SK-N-SH (cell line): Measurements from ENCODE around the gene FALEC. TPM values are rescaled to one million over a fixed set of nuclear protein-coding genes. Genes with fewer than 3 reads are reported as not detected.

Experiments
- CTCF ChIA-PET: fragments of 300-600, 350-600 bp; formaldehyde crosslinking; extraction: SDS; loops from one replicate; lab custom pipeline; 2021; lab: Yijun Ruan, JAX
- POLR2A ChIA-PET: fragments of 350-600 bp; sonication (Branson Sonifier 250); formaldehyde crosslinking; extraction: SDS; loops from one replicate; lab custom pipeline; 2020; ENCODE audit warnings: antibody characterized with exemption, inconsistent platforms; lab: Yijun Ruan, JAX
- DNase-seq: peaks from one replicate; pipeline ENCODE4 v3.0.0; 2012
- H2AFZ ChIP-seq: fragments of 200-600 bp; sonication (generic); 2 replicates; pipeline ENCODE4 v1.8.1; 2016; ENCODE audit warnings: antibody characterized with exemption, mild to moderate bottlenecking, low read depth
- H3F3A ChIP-seq: fragments of 200-600 bp; sonication (generic); replicated peaks from 2 replicates; pipeline ENCODE3; 2016; ENCODE audit warnings: antibody characterized with exemption, mild to moderate bottlenecking; ENCODE audit not compliant: insufficient read depth
- H3K27ac ChIP-seq, 2 experiments: fragments of 200-500 bp in 1 of 2; fragments of 200-600 bp in 1 of 2; sonication (Bioruptor generic) in 1 of 2; sonication (generic), shearing (Covaris generic) in 1 of 2; 2 replicates each; pipeline versions ENCODE4 v1.5.1 to v1.6.1; 2014 to 2016; ENCODE audit warnings: low read depth in 2 of 2, inconsistent platforms in 1 of 2, low read length in 1 of 2, mild to moderate bottlenecking in 1 of 2, mixed read lengths in 1 of 2
- H3K27me3 ChIP-seq: fragments of 200-600 bp; sonication (generic), shearing (Covaris generic); 2 replicates; pipeline ENCODE4 v1.6.1; 2016; ENCODE audit warnings: mixed run types; ENCODE audit not compliant: insufficient read depth
- H3K36me3 ChIP-seq, 2 experiments: fragments of 200-500 bp in 1 of 2; fragments of 200-600 bp in 1 of 2; sonication (Bioruptor generic) in 1 of 2; sonication (generic) in 1 of 2; replicated peaks in 1 of 2; 2 replicates each; pipeline versions ENCODE3 to v1.5.1; 2014 to 2016; ENCODE audit warnings: low read length in 1 of 2, mild to moderate bottlenecking in 1 of 2; ENCODE audit not compliant: insufficient read depth in 2 of 2, control insufficient read depth in 1 of 2
- H3K4me1 ChIP-seq, 2 experiments: fragments of 200-500 bp in 1 of 2; fragments of 200-600 bp in 1 of 2; sonication (Bioruptor generic) in 1 of 2; sonication (generic), shearing (Covaris generic) in 1 of 2; 2 replicates each; pipeline versions ENCODE4 v1.5.1 to v1.6.1; 2014 to 2016; ENCODE audit warnings: low read depth in 1 of 2, low read length in 1 of 2, mixed run types in 1 of 2; ENCODE audit not compliant: insufficient read depth in 2 of 2, control insufficient read depth in 1 of 2
- H3K4me2 ChIP-seq: fragments of 200-600 bp; sonication (generic), shearing (Covaris generic); 2 replicates; pipeline ENCODE4 v1.6.1; 2017; ENCODE audit warnings: mixed run types
- H3K4me3 ChIP-seq, 2 experiments: fragments of 200-500 bp in 1 of 2; fragments of 200-600 bp in 1 of 2; sonication (Bioruptor generic) in 1 of 2; sonication (generic), shearing (Covaris generic) in 1 of 2; 2 replicates each; pipeline versions ENCODE4 v1.5.1 to v1.8.1; 2014 to 2016; ENCODE audit warnings: low read depth in 2 of 2, inconsistent platforms in 1 of 2, low read length in 1 of 2, mild to moderate bottlenecking in 1 of 2, mixed read lengths in 1 of 2, moderate library complexity in 1 of 2
- H3K79me2 ChIP-seq: fragments of 200-600 bp; sonication (generic); 2 replicates; pipeline ENCODE4 v1.8.1; 2017; ENCODE audit warnings: mild to moderate bottlenecking; ENCODE audit not compliant: insufficient read depth
- H3K9ac ChIP-seq: fragments of 200-600 bp; sonication (generic); 2 replicates; pipeline ENCODE4 v1.6.1; 2017; ENCODE audit warnings: mixed run types
- H3K9me2 ChIP-seq: fragments of 200-600 bp; sonication (generic); 2 replicates; pipeline ENCODE4 v1.6.1; 2017; ENCODE audit warnings: mixed run types
- H3K9me3 ChIP-seq: fragments of 200-600 bp; sonication (generic); 2 replicates; pipeline ENCODE4 v1.6.1; 2017; ENCODE audit warnings: mixed run types, mild to moderate bottlenecking, moderate library complexity
- H4K20me1 ChIP-seq: fragments of 200-600 bp; sonication (generic); 2 replicates; pipeline ENCODE4 v1.6.1; 2017; ENCODE audit warnings: mild to moderate bottlenecking, mixed run types; ENCODE audit not compliant: insufficient read depth
- CHD2 ChIP-seq: fragments of 150-350 bp; IDR thresholded peaks from 2 replicates; pipeline ENCODE4 v1.6.1; 2018; ENCODE audit warnings: low read length; ENCODE audit not compliant: partially characterized antibody
- CTCF ChIP-seq: fragments of 200-600 bp; sonication (generic); IDR thresholded peaks from 2 replicates; pipeline ENCODE4 v1.6.1; 2017; ENCODE audit warnings: antibody characterized with exemption, mild to moderate bottlenecking, moderate library complexity
- ELF1 ChIP-seq: IDR thresholded peaks from 2 replicates; pipeline ENCODE4 v1.4.0; 2012
- EP300 ChIP-seq, 2 experiments: IDR thresholded peaks; 2 replicates each; pipeline versions ENCODE4 v1.4.0 to v1.6.1; 2012; ENCODE audit warnings: borderline replicate concordance in 1 of 2, low read depth in 1 of 2, low read length in 1 of 2
- FOSL2 ChIP-seq: IDR thresholded peaks from 2 replicates; pipeline ENCODE4 v1.4.0; 2012; ENCODE audit warnings: low read depth, mild to moderate bottlenecking, moderate library complexity, borderline replicate concordance
- FOXM1 ChIP-seq: IDR thresholded peaks from 2 replicates; pipeline ENCODE4 v1.4.0; 2012; ENCODE audit warnings: low read depth, mild to moderate bottlenecking
- GABPA ChIP-seq: IDR thresholded peaks from 2 replicates; pipeline ENCODE4 v1.4.0; 2012; ENCODE audit warnings: low read depth, mild to moderate bottlenecking
- JUND ChIP-seq: IDR thresholded peaks from 2 replicates; pipeline ENCODE4 v1.4.0; 2012
- MEF2A ChIP-seq: IDR thresholded peaks from 2 replicates; pipeline ENCODE4 v1.4.0; 2012; ENCODE audit warnings: low read depth, borderline replicate concordance
- NFIC ChIP-seq: IDR thresholded peaks from 2 replicates; pipeline ENCODE4 v1.4.0; 2012; ENCODE audit warnings: borderline replicate concordance
- POLR2AphosphoS5 ChIP-seq: IDR thresholded peaks from 2 replicates; pipeline ENCODE4 v1.6.1; 2012; ENCODE audit warnings: low read depth, low read length
- RCOR1 ChIP-seq: fragments of 150-350 bp; IDR thresholded peaks from 2 replicates; pipeline ENCODE4 v1.6.1; 2017; ENCODE audit warnings: antibody characterized with exemption, low read length
- RFX5 ChIP-seq: IDR thresholded peaks from 2 replicates; pipeline ENCODE4 v1.6.1; 2012; ENCODE audit warnings: mild to moderate bottlenecking, improper control_type of control experiment, low read length
- RXRA ChIP-seq: IDR thresholded peaks from 2 replicates; pipeline ENCODE4 v1.4.0; 2012; ENCODE audit warnings: low read depth, mild to moderate bottlenecking, borderline replicate concordance
- SMC3 ChIP-seq: IDR thresholded peaks from 2 replicates; pipeline ENCODE4 v1.6.1; 2012; ENCODE audit warnings: low read depth, low read length, improper control_type of control experiment
- USF1 ChIP-seq: IDR thresholded peaks from 2 replicates; pipeline ENCODE4 v1.4.0; 2012; ENCODE audit warnings: low read depth, borderline replicate concordance
- USF2 ChIP-seq: fragments of 150-350 bp; IDR thresholded peaks from 2 replicates; pipeline ENCODE4 v1.6.1; 2017; ENCODE audit warnings: antibody characterized with exemption, low read length, low read depth, borderline replicate concordance
- polyA plus RNA-seq, 3 experiments: library from polyadenylated mRNA; depleted of rRNA; stranded (reverse); fragments of >200 nt; gene quantifications; 2 replicates each; pipeline ENCODE4 v1.2.3, GENCODE V29; 2012

FALEC gene
- polyA plus RNA-seq, 1 of the 3 experiments (the other 2 are of a cell fraction), result 0.72 TPM

GRCh38 chr1:150515328-150516049 is at the start of gene FALEC (continued):
- TF ChIP-seq RXRA (no peak), CTCF (no peak), FOXM1 (no peak), MEF2A (no peak), USF1 (no peak), RFX5 (0 out of 2 replicates have a peak, but pooled peaks have one; percentile 33), POLR2AphosphoS5 (0 out of 2 replicates have a peak, but pooled peaks have one; percentile 13), SMC3 (no peak), GABPA (no peak), JUND (no peak)

GRCh38 chr1:150466964-150467363 is 48.6 kb upstream of the FALEC start:
- no peaks in the 10 kb centered on the region for H3K9me3 ChIP-seq
- peaks cover 32 to 34% of the 10 kb centered on the region in 2 experiments for H3K36me3 ChIP-seq
- no peaks in the 10 kb centered on the region for H3K4me1 ChIP-seq
- no peaks in the 10 kb centered on the region for H3K9me2 ChIP-seq
- ChIA-PET POLR2A (no interaction called here), CTCF (interaction anchor here (1.9 to 2.3 kb wide), 2 partner anchors 65 to 94 kb away, joined by 4 to 21 read pairs; no protein-coding TSS in a partner anchor)
- H3K9ac ChIP-seq, result no peak overlapping the region
- no peak overlapping the region for H3K27ac ChIP-seq
- no peak overlapping the region for H3K4me2 ChIP-seq
- no peaks in the 10 kb centered on the region for H3K27me3 ChIP-seq
- no peaks in the 10 kb centered on the region for H3K79me2 ChIP-seq
- peaks cover 10% of the 10 kb centered on the region for H3F3A ChIP-seq
- TF ChIP-seq USF1 (no peak), NFIC (no peak), FOSL2 (no peak), USF2 (no peak), ELF1 (no peak), CTCF (no peak), FOXM1 (no peak), RCOR1 (no peak), JUND (no peak), CHD2 (no peak), EP300 (IDR thresholded peaks at IDR 0.05; ENCODE audit: borderline replicate concordance in 1 of 2, low read depth in 1 of 2, low read length in 1 of 2) (no peak)
- no peak for DNase-seq
- no peak overlapping the region for H3K4me3 ChIP-seq
- H4K20me1 ChIP-seq, result no peaks in the 10 kb centered on the region
- no peak overlapping the region for H2AFZ ChIP-seq
